K562 (cell line): ENCODE results near the gene PDCD11. TPM values are rescaled to one million over a fixed set of nuclear protein-coding genes. Genes with fewer than 3 reads are reported as not detected.

Source experiments
- BRD4 ChIP-seq: fragments of 200-600 bp; sonication (generic); IDR thresholded peaks from 2 replicates; pipeline ENCODE4 v1.6.1; 2017; ENCODE audit warnings: inconsistent platforms
- BRF1 ChIP-seq: IDR thresholded peaks from 3 replicates; pipeline ENCODE4 v1.6.1; 2011; ENCODE audit warnings: borderline replicate concordance, mild to moderate bottlenecking; ENCODE audit not compliant: insufficient read length; ENCODE audit errors: extremely low read depth
- FOXJ2 ChIP-seq: fragments of 200-800 bp; sonication (Bioruptor generic); IDR thresholded peaks from 2 replicates; pipeline ENCODE4 v1.6.1; 2016; ENCODE audit warnings: missing genetic modification characterization, missing compliant biosample characterization
- GTF2F1 ChIP-seq: IDR thresholded peaks from 2 replicates; pipeline ENCODE4 v1.6.1; 2011; ENCODE audit warnings: low read depth, low read length, improper control_type of control experiment
- NFRKB ChIP-seq: fragments of 450-650 bp; IDR thresholded peaks from 2 replicates; pipeline ENCODE4 v1.6.1; 2016; ENCODE audit warnings: low read depth
- NFXL1 ChIP-seq: fragments of 450-650 bp; formaldehyde crosslinking; IDR thresholded peaks from 2 replicates; pipeline ENCODE4 v1.4.0; 2021; ENCODE audit warnings: mild to moderate bottlenecking
- TAF15 ChIP-seq: fragments of 200-400 bp; formaldehyde crosslinking; IDR thresholded peaks from 2 replicates; pipeline ENCODE4 v1.6.1; 2017; ENCODE audit warnings: mild to moderate bottlenecking, low read depth, low read length, moderate library complexity
- ZNF212 ChIP-seq: fragments of 450-650 bp; formaldehyde crosslinking; IDR thresholded peaks from 2 replicates; pipeline ENCODE4 v1.4.0; 2020; ENCODE audit warnings: mild to moderate bottlenecking
- polyA plus RNA-seq, 8 experiments: library from polyadenylated mRNA; depleted of rRNA in 4 of 8; stranded (reverse) in 5 of 8; unstranded in 3 of 8; fragments of >200 nt; fragmentation: Nextera tagmentation in 2 of 8; fragmentation: Illumina TruSeq in 1 of 8; extraction: Ambion mirVana in 2 of 8; extraction: Trizol in 1 of 8; gene quantifications; 2 replicates each; pipeline versions ENCODE4 v1.2.1 to v1.2.3, GENCODE V29; 2011 to 2014; ENCODE audit warnings: inconsistent platforms in 1 of 8, missing spikeins in 1 of 8
- total RNA-seq, 7 experiments: library from RNA; depleted of rRNA in 6 of 7; stranded (reverse); fragments of >200 nt in 6 of 7; fragmentation: Illumina TruSeq in 2 of 7; extraction: Trizol in 2 of 7; gene quantifications; 2 replicates each; pipeline versions ENCODE4 v1.2.1 to v1.2.3, GENCODE V29; 2011 to 2021; ENCODE audit warnings: low replicate concordance in 1 of 7
- TF ChIP-seq, protein P1 (sequence below), 2 experiments: fragments of 450-650 bp in 1 of 2; sonication (generic) in 1 of 2; formaldehyde crosslinking in 1 of 2; IDR thresholded peaks; 2 replicates each; pipeline versions ENCODE4 v1.7.1 to v1.9.0; 2016 to 2022; ENCODE audit warnings: inconsistent platforms in 1 of 2, mild to moderate bottlenecking in 1 of 2, missing genetic modification reagents in 1 of 2
- TF ChIP-seq, protein P2 (sequence below), 2 experiments: fragments of 450-650 bp in 1 of 2; IDR thresholded peaks; 2 replicates each; pipeline ENCODE4 v1.6.1; 2011 to 2017; ENCODE audit warnings: low read depth in 2 of 2, antibody characterized with exemption in 1 of 2, borderline replicate concordance in 1 of 2, low read length in 1 of 2, mild to moderate bottlenecking in 1 of 2, mixed read lengths in 1 of 2; ENCODE audit not compliant: control insufficient read depth in 1 of 2

Gene PDCD11
- total and polyA plus RNA-seq, 9 of the 15 experiments (the other 6 are each of a cell fraction or from before 2014, with no cell fraction given), result 14.8 to 73.8 (median 50.0) TPM

DNA sequence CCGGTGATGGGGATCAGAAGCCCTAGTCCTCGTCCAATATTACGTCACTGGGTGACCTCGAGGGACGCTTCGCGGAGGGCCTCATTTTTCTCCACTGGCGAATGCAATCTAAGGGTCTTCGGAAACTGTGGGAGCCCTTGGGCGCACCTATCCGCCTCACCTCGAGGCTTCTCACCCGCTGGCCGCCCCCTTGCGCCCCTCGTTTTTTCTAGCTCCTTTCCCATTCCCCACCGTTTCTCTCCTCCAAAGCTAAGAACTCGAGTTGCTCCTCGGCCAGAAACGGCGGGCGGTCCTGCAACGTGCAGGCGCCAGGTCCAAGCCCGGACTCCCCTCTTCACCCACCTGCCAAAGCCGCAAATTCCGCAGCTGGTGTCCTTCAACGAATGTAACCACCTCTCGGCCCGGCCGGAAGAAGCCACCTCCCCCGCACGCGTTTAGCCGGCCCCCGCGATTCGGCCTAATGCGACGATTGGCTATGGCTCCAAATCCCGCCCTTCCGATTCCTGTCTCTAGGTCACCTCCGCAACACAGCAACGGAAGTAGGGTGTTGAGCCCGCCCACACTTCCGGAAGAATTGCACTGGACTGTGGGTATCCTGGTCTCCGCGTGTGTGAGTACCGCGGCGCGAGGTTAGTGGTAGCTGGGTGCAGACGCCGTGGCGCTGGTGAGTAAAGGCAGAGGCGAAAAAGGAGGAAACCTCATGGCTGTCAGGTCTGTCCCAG is at the start of gene PDCD11, which contains the start of gene ATP5MK (continued):
- TF ChIP-seq, protein P1, sequence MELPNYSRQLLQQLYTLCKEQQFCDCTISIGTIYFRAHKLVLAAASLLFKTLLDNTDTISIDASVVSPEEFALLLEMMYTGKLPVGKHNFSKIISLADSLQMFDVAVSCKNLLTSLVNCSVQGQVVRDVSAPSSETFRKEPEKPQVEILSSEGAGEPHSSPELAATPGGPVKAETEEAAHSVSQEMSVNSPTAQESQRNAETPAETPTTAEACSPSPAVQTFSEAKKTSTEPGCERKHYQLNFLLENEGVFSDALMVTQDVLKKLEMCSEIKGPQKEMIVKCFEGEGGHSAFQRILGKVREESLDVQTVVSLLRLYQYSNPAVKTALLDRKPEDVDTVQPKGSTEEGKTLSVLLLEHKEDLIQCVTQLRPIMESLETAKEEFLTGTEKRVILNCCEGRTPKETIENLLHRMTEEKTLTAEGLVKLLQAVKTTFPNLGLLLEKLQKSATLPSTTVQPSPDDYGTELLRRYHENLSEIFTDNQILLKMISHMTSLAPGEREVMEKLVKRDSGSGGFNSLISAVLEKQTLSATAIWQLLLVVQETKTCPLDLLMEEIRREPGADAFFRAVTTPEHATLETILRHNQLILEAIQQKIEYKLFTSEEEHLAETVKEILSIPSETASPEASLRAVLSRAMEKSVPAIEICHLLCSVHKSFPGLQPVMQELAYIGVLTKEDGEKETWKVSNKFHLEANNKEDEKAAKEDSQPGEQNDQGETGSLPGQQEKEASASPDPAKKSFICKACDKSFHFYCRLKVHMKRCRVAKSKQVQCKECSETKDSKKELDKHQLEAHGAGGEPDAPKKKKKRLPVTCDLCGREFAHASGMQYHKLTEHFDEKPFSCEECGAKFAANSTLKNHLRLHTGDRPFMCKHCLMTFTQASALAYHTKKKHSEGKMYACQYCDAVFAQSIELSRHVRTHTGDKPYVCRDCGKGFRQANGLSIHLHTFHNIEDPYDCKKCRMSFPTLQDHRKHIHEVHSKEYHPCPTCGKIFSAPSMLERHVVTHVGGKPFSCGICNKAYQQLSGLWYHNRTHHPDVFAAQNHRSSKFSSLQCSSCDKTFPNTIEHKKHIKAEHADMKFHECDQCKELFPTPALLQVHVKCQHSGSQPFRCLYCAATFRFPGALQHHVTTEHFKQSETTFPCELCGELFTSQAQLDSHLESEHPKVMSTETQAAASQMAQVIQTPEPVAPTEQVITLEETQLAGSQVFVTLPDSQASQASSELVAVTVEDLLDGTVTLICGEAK (IDR thresholded peaks at IDR 0.05), result peak; percentile 98
- TF ChIP-seq, protein P1 (CRISPR knock-in tag; IDR thresholded peaks at IDR 0.05), result no peak
- no peak for TF ChIP-seq BRD4
- TF ChIP-seq, protein P2, sequence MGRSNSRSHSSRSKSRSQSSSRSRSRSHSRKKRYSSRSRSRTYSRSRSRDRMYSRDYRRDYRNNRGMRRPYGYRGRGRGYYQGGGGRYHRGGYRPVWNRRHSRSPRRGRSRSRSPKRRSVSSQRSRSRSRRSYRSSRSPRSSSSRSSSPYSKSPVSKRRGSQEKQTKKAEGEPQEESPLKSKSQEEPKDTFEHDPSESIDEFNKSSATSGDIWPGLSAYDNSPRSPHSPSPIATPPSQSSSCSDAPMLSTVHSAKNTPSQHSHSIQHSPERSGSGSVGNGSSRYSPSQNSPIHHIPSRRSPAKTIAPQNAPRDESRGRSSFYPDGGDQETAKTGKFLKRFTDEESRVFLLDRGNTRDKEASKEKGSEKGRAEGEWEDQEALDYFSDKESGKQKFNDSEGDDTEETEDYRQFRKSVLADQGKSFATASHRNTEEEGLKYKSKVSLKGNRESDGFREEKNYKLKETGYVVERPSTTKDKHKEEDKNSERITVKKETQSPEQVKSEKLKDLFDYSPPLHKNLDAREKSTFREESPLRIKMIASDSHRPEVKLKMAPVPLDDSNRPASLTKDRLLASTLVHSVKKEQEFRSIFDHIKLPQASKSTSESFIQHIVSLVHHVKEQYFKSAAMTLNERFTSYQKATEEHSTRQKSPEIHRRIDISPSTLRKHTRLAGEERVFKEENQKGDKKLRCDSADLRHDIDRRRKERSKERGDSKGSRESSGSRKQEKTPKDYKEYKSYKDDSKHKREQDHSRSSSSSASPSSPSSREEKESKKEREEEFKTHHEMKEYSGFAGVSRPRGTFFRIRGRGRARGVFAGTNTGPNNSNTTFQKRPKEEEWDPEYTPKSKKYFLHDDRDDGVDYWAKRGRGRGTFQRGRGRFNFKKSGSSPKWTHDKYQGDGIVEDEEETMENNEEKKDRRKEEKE (IDR thresholded peaks at IDR 0.05; ENCODE audit: borderline replicate concordance in 1 of 2, control insufficient read depth in 1 of 2, low read depth in 2 of 2, low read length in 1 of 2), result no peak
- TF ChIP-seq NFXL1 (CRISPR knock-in tag), result no peak
- no peak for TF ChIP-seq ZNF212
- no peak for TF ChIP-seq BRF1
- TF ChIP-seq GTF2F1, result no peak
- TF ChIP-seq TAF15, result no peak
- TF ChIP-seq FOXJ2 (tag), result peak; percentile 48; the same call in 1 of the 2 replicates
- 0 out of 2 replicates have a peak, but pooled peaks have one; percentile 50 for TF ChIP-seq NFRKB
